GM12801 (cell line): ENCODE data around the gene RGS6.

Source experiments
- CTCF ChIP-seq: IDR thresholded peaks from one replicate; pipeline ENCODE4 v1.5.1; 2011; ENCODE audit warnings: control low read depth; ENCODE audit not compliant: insufficient read length; ENCODE audit errors: extremely low read depth

RGS6 gene

GRCh38 chr14:72562300-72562699, 630.1 kb downstream of the RGS6 start:
- TF ChIP-seq CTCF = no peak

GRCh38 chr14:72563676-72564075, 631.4 kb downstream of the RGS6 start:
- TF ChIP-seq CTCF = no peak

- no peak for TF ChIP-seq CTCF
Measured at GRCh38 chr14:72565149-72565559, 632.9 kb downstream of the RGS6 start.

- no peak for TF ChIP-seq CTCF
Measured at GRCh38 chr14:72565917-72566316, 633.7 kb downstream of the RGS6 start.

GRCh38 chr14:72567226-72567625, 635.0 kb downstream of the RGS6 start:
- no peak for TF ChIP-seq CTCF

- TF ChIP-seq CTCF = no peak
Measured at GRCh38 chr14:72568296-72568992, 636.2 kb downstream of the RGS6 start.

- TF ChIP-seq CTCF = no peak
Measured at GRCh38 chr14:72573725-72574417, 641.6 kb downstream of the RGS6 start.
